HEK293 (cell line): ENCODE results near the gene GRB2.

Experiments used
- CTCF ChIA-PET: fragments of 350-600 bp; formaldehyde crosslinking; extraction: SDS; loops from one replicate; lab custom pipeline; 2021; ENCODE audit warnings: antibody characterized with exemption; lab: Yijun Ruan, JAX
- POLR2A ChIA-PET: fragments of 300-600 bp; formaldehyde crosslinking; extraction: SDS; loops from one replicate; lab custom pipeline; 2020; ENCODE audit warnings: antibody characterized with exemption, inconsistent platforms; lab: Yijun Ruan, JAX
- H3K27ac ChIP-seq: fragments of 200-500 bp; sonication (Bioruptor generic); 2 replicates; pipeline ENCODE4 v1.5.1; 2014; ENCODE audit warnings: low read depth, low read length, control low read depth, inconsistent platforms; ENCODE audit errors: extremely low read depth
- H3K36me3 ChIP-seq, 2 experiments: fragments of 200-500 bp in 1 of 2; sonication (Bioruptor generic) in 1 of 2; 1 replicate in 1 of 2; 2 replicates in 1 of 2; pipeline ENCODE4 v1.5.1; 2014 to 2017; ENCODE audit warnings: inconsistent platforms in 2 of 2, low read length in 2 of 2; ENCODE audit not compliant: control insufficient read depth in 2 of 2, insufficient read depth in 1 of 2
- H3K4me1 ChIP-seq: fragments of 200-500 bp; sonication (Bioruptor generic); 2 replicates; pipeline ENCODE4 v1.5.1; 2014; ENCODE audit warnings: mild to moderate bottlenecking, low read length, inconsistent platforms; ENCODE audit not compliant: control insufficient read depth, insufficient read depth
- H3K4me3 ChIP-seq: 2 replicates; pipeline ENCODE4 v1.5.1; 2011; ENCODE audit warnings: low read depth, mild to moderate bottlenecking, control low read depth, low read length, moderate library complexity
- H3K9me3 ChIP-seq: fragments of 200-500 bp; sonication (Bioruptor generic); 2 replicates; pipeline ENCODE4 v1.5.1; 2014; ENCODE audit warnings: low read depth, low read length, inconsistent platforms; ENCODE audit not compliant: control insufficient read depth, insufficient read depth
- MYNN ChIP-seq: fragments of 450-650 bp; formaldehyde crosslinking; IDR thresholded peaks from 2 replicates; pipeline ENCODE4 v1.5.1; 2016; ENCODE audit warnings: missing biosample characterization, missing genetic modification characterization, borderline replicate concordance
- REPIN1 ChIP-seq: fragments of 450-650 bp; formaldehyde crosslinking; IDR thresholded peaks from 2 replicates; pipeline ENCODE4 v1.5.1; 2017; ENCODE audit warnings: missing biosample characterization, missing genetic modification characterization, low read depth
- SETDB1 ChIP-seq: IDR thresholded peaks from one replicate; pipeline ENCODE4 v1.6.1; 2017; ENCODE audit warnings: mild to moderate bottlenecking, low read length, moderate library complexity, mixed read lengths; ENCODE audit not compliant: insufficient read length
- ZNF112 ChIP-seq: fragments of 450-650 bp; formaldehyde crosslinking; IDR thresholded peaks from 2 replicates; pipeline ENCODE4 v1.5.0; 2017; ENCODE audit warnings: missing biosample characterization, missing genetic modification characterization
- ZNF114 ChIP-seq: fragments of 450-650 bp; formaldehyde crosslinking; IDR thresholded peaks from 2 replicates; pipeline ENCODE4 v1.5.0; 2017; ENCODE audit warnings: missing biosample characterization, missing genetic modification characterization
- ZNF18 ChIP-seq: fragments of 450-650 bp; formaldehyde crosslinking; IDR thresholded peaks from 2 replicates; pipeline ENCODE4 v1.5.1; 2016; ENCODE audit warnings: missing biosample characterization, missing genetic modification characterization
- ZNF211 ChIP-seq: fragments of 450-650 bp; formaldehyde crosslinking; IDR thresholded peaks from 2 replicates; pipeline ENCODE4 v1.5.1; 2016; ENCODE audit warnings: low read depth, missing biosample characterization, missing genetic modification characterization
- ZNF274 ChIP-seq, 2 experiments: fragments of 200-500 bp in 1 of 2; fragments of 450-650 bp in 1 of 2; sonication (Bioruptor generic) in 1 of 2; formaldehyde crosslinking in 1 of 2; IDR thresholded peaks; 2 replicates each; pipeline versions ENCODE4 v1.5.1 to v1.6.1; 2014 to 2016; ENCODE audit warnings: borderline replicate concordance in 1 of 2, inconsistent platforms in 1 of 2, low read length in 1 of 2, missing biosample characterization in 1 of 2, missing genetic modification characterization in 1 of 2
- ZNF350 ChIP-seq: fragments of 450-650 bp; formaldehyde crosslinking; IDR thresholded peaks from 2 replicates; pipeline ENCODE4 v1.5.0; 2017; ENCODE audit warnings: missing biosample characterization, mild to moderate bottlenecking, missing genetic modification characterization
- ZNF626 ChIP-seq: fragments of 450-650 bp; sonication (Bioruptor Pico); formaldehyde crosslinking; IDR thresholded peaks from 2 replicates; pipeline ENCODE4 v1.5.1; 2018; ENCODE audit warnings: missing biosample characterization, missing genetic modification characterization, inconsistent platforms
- TF ChIP-seq, protein P1 (sequence below): fragments of 450-650 bp; formaldehyde crosslinking; IDR thresholded peaks from 2 replicates; pipeline ENCODE4 v1.5.1; 2016; ENCODE audit warnings: missing biosample characterization, missing genetic modification characterization, borderline replicate concordance
- TF ChIP-seq, protein P2 (sequence below): fragments of 450-650 bp; formaldehyde crosslinking; IDR thresholded peaks from 2 replicates; pipeline ENCODE4 v1.5.1; 2016; ENCODE audit warnings: missing biosample characterization, missing genetic modification characterization, low read depth
- TF ChIP-seq, protein P3 (sequence below): fragments of 450-650 bp; formaldehyde crosslinking; IDR thresholded peaks from 2 replicates; pipeline ENCODE4 v1.5.1; 2016; ENCODE audit warnings: missing biosample characterization, missing genetic modification characterization

GRB2 gene

DNA sequence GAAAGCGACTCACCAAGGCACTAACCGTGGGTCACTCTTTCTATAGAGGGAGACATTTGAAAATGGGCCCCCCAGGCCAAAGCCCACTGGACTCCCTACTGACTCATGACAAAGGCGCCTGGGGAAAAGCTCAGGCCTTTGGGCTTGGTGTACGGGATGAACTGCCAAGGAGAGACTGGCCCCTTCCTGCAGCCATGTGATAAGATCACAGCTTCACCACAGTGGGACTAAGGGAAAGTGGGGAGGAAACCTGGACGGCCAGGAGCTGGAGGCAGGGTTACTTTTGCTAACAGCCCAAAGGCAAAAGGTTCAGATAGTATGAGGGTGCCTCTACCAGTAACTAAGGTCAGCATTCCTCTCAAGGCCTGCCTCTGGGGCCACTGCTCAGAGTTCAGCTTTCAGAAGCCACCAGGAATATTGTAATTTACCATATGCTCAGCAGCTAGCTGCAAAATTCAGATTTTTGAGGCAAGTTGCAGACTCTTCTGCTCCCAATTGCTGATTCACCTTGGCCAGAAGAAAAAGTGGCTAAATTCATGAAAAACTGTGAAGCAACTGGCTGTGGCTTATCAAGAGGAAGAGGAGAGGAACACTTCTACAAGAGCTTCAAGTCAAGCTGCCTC lies 79.1 kb downstream of the GRB2 start (continued):
- no peak for TF ChIP-seq MYNN (tag by site-specific recombination)
- TF ChIP-seq, protein P1, sequence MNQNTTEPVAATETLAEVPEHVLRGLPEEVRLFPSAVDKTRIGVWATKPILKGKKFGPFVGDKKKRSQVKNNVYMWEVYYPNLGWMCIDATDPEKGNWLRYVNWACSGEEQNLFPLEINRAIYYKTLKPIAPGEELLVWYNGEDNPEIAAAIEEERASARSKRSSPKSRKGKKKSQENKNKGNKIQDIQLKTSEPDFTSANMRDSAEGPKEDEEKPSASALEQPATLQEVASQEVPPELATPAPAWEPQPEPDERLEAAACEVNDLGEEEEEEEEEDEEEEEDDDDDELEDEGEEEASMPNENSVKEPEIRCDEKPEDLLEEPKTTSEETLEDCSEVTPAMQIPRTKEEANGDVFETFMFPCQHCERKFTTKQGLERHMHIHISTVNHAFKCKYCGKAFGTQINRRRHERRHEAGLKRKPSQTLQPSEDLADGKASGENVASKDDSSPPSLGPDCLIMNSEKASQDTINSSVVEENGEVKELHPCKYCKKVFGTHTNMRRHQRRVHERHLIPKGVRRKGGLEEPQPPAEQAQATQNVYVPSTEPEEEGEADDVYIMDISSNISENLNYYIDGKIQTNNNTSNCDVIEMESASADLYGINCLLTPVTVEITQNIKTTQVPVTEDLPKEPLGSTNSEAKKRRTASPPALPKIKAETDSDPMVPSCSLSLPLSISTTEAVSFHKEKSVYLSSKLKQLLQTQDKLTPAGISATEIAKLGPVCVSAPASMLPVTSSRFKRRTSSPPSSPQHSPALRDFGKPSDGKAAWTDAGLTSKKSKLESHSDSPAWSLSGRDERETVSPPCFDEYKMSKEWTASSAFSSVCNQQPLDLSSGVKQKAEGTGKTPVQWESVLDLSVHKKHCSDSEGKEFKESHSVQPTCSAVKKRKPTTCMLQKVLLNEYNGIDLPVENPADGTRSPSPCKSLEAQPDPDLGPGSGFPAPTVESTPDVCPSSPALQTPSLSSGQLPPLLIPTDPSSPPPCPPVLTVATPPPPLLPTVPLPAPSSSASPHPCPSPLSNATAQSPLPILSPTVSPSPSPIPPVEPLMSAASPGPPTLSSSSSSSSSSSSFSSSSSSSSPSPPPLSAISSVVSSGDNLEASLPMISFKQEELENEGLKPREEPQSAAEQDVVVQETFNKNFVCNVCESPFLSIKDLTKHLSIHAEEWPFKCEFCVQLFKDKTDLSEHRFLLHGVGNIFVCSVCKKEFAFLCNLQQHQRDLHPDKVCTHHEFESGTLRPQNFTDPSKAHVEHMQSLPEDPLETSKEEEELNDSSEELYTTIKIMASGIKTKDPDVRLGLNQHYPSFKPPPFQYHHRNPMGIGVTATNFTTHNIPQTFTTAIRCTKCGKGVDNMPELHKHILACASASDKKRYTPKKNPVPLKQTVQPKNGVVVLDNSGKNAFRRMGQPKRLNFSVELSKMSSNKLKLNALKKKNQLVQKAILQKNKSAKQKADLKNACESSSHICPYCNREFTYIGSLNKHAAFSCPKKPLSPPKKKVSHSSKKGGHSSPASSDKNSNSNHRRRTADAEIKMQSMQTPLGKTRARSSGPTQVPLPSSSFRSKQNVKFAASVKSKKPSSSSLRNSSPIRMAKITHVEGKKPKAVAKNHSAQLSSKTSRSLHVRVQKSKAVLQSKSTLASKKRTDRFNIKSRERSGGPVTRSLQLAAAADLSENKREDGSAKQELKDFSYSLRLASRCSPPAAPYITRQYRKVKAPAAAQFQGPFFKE (tag by site-specific recombination) = no peak
- TF ChIP-seq, protein P2, sequence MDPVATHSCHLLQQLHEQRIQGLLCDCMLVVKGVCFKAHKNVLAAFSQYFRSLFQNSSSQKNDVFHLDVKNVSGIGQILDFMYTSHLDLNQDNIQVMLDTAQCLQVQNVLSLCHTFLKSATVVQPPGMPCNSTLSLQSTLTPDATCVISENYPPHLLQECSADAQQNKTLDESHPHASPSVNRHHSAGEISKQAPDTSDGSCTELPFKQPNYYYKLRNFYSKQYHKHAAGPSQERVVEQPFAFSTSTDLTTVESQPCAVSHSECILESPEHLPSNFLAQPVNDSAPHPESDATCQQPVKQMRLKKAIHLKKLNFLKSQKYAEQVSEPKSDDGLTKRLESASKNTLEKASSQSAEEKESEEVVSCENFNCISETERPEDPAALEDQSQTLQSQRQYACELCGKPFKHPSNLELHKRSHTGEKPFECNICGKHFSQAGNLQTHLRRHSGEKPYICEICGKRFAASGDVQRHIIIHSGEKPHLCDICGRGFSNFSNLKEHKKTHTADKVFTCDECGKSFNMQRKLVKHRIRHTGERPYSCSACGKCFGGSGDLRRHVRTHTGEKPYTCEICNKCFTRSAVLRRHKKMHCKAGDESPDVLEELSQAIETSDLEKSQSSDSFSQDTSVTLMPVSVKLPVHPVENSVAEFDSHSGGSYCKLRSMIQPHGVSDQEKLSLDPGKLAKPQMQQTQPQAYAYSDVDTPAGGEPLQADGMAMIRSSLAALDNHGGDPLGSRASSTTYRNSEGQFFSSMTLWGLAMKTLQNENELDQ (tag by site-specific recombination) = no peak
- TF ChIP-seq ZNF114 (tag by site-specific recombination) = no peak
- no peak for TF ChIP-seq ZNF350 (tag by site-specific recombination)
- no peak for TF ChIP-seq ZNF18 (tag by site-specific recombination)

DNA sequence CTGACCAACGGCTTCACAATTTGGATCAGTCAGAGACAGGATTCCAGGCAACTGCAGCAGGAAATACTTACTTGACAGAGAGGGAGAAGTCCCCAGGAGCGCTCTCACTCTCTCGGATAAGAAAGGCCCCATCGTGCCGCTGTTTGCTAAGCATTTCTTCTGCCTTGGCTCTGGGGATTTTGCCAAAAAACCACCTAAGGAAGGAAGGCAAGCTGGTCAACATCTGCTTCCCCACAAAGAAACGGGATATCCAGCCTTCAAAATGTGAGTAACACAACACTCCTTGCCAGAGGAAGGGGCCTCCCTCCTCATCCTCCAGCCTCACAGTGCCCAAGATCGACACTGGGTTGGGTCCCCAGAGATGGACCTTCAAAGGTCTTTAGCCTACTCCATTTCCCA lies 79.7 kb downstream of the GRB2 start:
- ChIA-PET CTCF (interaction anchor here (0.6 to 1.5 kb wide), 6 partner anchors 33 to 87 kb away, joined by 3 to 5 read pairs (median 4); partner anchors contain the start of gene MIF4GD), POLR2A (interaction anchor here (1.1 to 1.5 kb wide), 2 partner anchors 36 to 80 kb away, joined by 4 to 5 read pairs; partner anchors contain the start of gene SLC25A19)

More for the DNA sequence above, 79.7 kb downstream of the GRB2 start:
- TF ChIP-seq, protein P3, sequence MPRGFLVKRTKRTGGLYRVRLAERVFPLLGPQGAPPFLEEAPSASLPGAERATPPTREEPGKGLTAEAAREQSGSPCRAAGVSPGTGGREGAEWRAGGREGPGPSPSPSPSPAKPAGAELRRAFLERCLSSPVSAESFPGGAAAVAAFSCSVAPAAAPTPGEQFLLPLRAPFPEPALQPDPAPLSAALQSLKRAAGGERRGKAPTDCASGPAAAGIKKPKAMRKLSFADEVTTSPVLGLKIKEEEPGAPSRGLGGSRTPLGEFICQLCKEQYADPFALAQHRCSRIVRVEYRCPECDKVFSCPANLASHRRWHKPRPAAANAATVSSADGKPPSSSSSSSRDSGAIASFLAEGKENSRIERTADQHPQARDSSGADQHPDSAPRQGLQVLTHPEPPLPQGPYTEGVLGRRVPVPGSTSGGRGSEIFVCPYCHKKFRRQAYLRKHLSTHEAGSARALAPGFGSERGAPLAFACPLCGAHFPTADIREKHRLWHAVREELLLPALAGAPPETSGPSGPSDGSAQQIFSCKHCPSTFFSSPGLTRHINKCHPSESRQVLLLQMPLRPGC (tag by site-specific recombination) = no peak
- TF ChIP-seq ZNF211 (no peak), REPIN1 (no peak), ZNF274 (IDR thresholded peaks at IDR 0.05; ENCODE audit: low read length) (no peak), ZNF274 (tag by site-specific recombination; IDR thresholded peaks at IDR 0.05; ENCODE audit: borderline replicate concordance) (no peak), SETDB1 (no peak), ZNF626 (no peak), ZNF112 (tag by site-specific recombination) (no peak)
- H3K27ac ChIP-seq = 0 out of 2 replicates have a peak overlapping the region, but pooled peaks have one; percentile 5
- H3K4me3 ChIP-seq = no peak overlapping the region
- peaks cover 17 to 19% of the 10 kb centered on the region in 2 experiments; a peak in 2 of 3 replicates for H3K36me3 ChIP-seq
- no peaks in the 10 kb centered on the region for H3K9me3 ChIP-seq
- H3K4me1 ChIP-seq = peaks cover 5% of the 10 kb centered on the region
